Fibroblast of mammary gland (primary cell): ENCODE results near the gene GRIK4.

Experiments
- DNase-seq: peaks from one replicate; pipeline ENCODE4 v3.0.0-alpha.2; 2010; ENCODE audit warnings: low read depth
- H3K4me3 ChIP-seq: 2 replicates; pipeline ENCODE4 v1.5.1; 2011; ENCODE audit warnings: low read depth, mild to moderate bottlenecking, low read length, moderate library complexity; ENCODE audit not compliant: control insufficient read depth
- TF ChIP-seq, protein P1 (sequence below): conservative IDR thresholded peaks from 2 replicates; pipeline ENCODE4 v1.5.1; 2011; ENCODE audit warnings: low read depth, low read length, inconsistent platforms; ENCODE audit not compliant: control insufficient read depth, insufficient read depth

The GRIK4 gene

DNA sequence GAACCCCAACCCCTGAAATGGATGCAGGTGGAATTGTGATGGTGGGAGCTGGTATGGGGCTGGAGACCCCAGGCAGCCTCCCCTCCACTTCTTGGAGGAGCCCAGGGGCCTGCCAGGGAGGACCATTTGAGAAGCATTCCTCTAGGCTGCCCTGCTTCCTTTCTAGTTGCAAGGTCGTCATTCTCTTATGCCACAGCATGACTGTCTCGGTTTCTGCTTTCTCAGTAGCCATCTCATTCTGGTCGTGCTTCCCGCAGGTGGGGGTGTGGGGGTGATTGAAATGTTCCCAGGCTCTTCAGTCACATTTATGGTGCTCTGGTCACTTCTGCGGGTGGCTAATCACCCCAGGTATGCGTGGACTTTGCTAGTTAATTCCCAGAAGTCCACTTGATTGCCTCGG, 288.7 kb downstream of the GRIK4 start:
- no peak for DNase-seq
- no peak overlapping the region for H3K4me3 ChIP-seq
- TF ChIP-seq, protein P1, sequence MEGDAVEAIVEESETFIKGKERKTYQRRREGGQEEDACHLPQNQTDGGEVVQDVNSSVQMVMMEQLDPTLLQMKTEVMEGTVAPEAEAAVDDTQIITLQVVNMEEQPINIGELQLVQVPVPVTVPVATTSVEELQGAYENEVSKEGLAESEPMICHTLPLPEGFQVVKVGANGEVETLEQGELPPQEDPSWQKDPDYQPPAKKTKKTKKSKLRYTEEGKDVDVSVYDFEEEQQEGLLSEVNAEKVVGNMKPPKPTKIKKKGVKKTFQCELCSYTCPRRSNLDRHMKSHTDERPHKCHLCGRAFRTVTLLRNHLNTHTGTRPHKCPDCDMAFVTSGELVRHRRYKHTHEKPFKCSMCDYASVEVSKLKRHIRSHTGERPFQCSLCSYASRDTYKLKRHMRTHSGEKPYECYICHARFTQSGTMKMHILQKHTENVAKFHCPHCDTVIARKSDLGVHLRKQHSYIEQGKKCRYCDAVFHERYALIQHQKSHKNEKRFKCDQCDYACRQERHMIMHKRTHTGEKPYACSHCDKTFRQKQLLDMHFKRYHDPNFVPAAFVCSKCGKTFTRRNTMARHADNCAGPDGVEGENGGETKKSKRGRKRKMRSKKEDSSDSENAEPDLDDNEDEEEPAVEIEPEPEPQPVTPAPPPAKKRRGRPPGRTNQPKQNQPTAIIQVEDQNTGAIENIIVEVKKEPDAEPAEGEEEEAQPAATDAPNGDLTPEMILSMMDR = no peak

GRCh38 chr11:120801801-120802689, 290.5 kb downstream of the GRIK4 start:
- peak; percentile 46 for DNase-seq
- no peak overlapping the region for H3K4me3 ChIP-seq
- TF ChIP-seq, protein P1 = peak; percentile 86

GRCh38 chr11:120805960-120806555, 294.5 kb downstream of the GRIK4 start:
- no peak overlapping the region for H3K4me3 ChIP-seq
- DNase-seq = no peak
- TF ChIP-seq, protein P1 = no peak

DNA sequence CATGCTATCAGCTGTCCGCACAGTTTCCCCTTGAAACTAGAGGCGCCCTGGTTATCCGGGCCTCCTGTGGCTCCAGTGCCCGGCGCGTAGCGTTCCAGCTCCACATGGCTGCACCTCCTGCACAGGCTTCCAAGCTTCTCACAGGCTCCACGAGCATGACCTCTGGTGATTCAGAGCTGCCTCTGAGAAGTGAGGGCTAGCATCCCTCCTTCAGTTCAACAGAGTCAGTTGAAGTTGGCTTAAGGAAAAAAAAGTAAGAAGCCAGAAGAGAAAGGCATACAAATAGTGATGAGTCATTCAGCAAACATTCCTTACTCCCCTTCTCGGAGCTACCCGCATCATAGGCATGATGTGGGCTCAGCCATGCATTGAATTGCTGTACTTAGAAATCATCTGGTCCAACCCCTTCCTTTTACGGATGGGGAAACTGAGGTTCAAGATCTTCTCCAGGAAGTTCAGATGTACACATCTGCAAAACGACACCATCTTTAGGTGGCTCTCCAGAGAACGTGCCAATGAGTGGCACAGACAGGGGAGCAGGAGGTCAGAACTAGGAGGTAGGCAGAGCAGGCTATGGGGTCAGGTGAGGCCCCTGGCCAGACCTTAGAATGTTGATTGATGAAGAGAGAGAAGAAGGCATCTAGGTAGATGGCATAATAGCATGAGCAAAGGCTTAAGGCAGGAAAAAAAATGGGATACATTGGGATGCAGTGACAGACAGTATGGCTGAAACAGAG, 296.0 kb downstream of the GRIK4 start:
- TF ChIP-seq, protein P1 = no peak
- H3K4me3 ChIP-seq = no peak overlapping the region
- peak; percentile 75 for DNase-seq

GRCh38 chr11:120808616-120809050, 297.1 kb downstream of the GRIK4 start:
- TF ChIP-seq, protein P1 = no peak
- H3K4me3 ChIP-seq = no peak overlapping the region
- DNase-seq = no peak

- TF ChIP-seq, protein P1 = no peak
- peak; percentile 4 for DNase-seq
- H3K4me3 ChIP-seq = no peak overlapping the region
These were observed 298.7 kb downstream of the GRIK4 start for GRCh38 chr11:120810251-120810650.
